NK-92 treated with Interleukin-12 subunit alpha and Interleukin-12 subunit beta, amount 100 ng/mL, for 24 hours (cell line): Measurements from ENCODE around the gene EFCAB14.
"Not testable (repeated sequence)": the region's sequence is repeated elsewhere in the genome, so short reads cannot be mapped to it uniquely, and the experiment has no call there.

Experiments used
- DNase-seq: peaks from one replicate; lab custom pipeline; 2025; lab: John Stamatoyannopoulos, UW

Gene EFCAB14

GRCh38 chr1:46654012-46654411, 64.9 kb downstream of the EFCAB14 start:
- DNase-seq, result no peak

- no peak for DNase-seq
Observed at GRCh38 chr1:46653405-46653958, 65.4 kb downstream of the EFCAB14 start.

- no peak for DNase-seq
Observed at GRCh38 chr1:46652321-46653100, 66.4 kb downstream of the EFCAB14 start.

GRCh38 chr1:46651152-46651551, 67.8 kb downstream of the EFCAB14 start:
- not testable (repeated sequence) for DNase-seq

- no peak for DNase-seq
Observed at GRCh38 chr1:46650491-46650890, 68.4 kb downstream of the EFCAB14 start.

- DNase-seq, result no peak
Observed at GRCh38 chr1:46649764-46650163, 69.2 kb downstream of the EFCAB14 start.

GRCh38 chr1:46647611-46648010, 71.3 kb downstream of the EFCAB14 start:
- DNase-seq, result no peak

GRCh38 chr1:46646844-46647243, 72.1 kb downstream of the EFCAB14 start:
- DNase-seq, result no peak

- DNase-seq, result no peak
Observed at GRCh38 chr1:46646331-46646730, 72.6 kb downstream of the EFCAB14 start.

GRCh38 chr1:46645815-46646214, 73.1 kb downstream of the EFCAB14 start:
- no peak for DNase-seq

- no peak for DNase-seq
Observed at GRCh38 chr1:46643368-46643775, 75.5 kb downstream of the EFCAB14 start.

- no peak for DNase-seq
Observed at GRCh38 chr1:46642115-46642680, 76.7 kb downstream of the EFCAB14 start.

GRCh38 chr1:46639547-46639946, 79.4 kb downstream of the EFCAB14 start:
- no peak for DNase-seq

- no peak for DNase-seq
Observed at GRCh38 chr1:46638921-46639320, 80.0 kb downstream of the EFCAB14 start.

- DNase-seq, result no peak
Observed at GRCh38 chr1:46637444-46638083, 81.3 kb downstream of the EFCAB14 start.

- no peak for DNase-seq
Observed at GRCh38 chr1:46635205-46635604, 83.7 kb downstream of the EFCAB14 start.

- no peak for DNase-seq
Observed at GRCh38 chr1:46630719-46631118, 88.2 kb downstream of the EFCAB14 start.
